Left renal pelvis (tissue), 4 donors: ENCODE results near the gene VTN. TPM values are rescaled to one million over a fixed set of nuclear protein-coding genes. Genes with fewer than 3 reads are reported as not detected.

Source experiments
- DNase-seq, 4 donors: peaks; one replicate each; pipeline ENCODE4 v3.0.0-alpha.2; 2013; ENCODE audit warnings: low read depth in 4 of 4, low spot score in 3 of 4
- polyA plus RNA-seq, 4 donors: library from polyadenylated mRNA; unstranded; fragments of 120-200 nt; gene quantifications; one replicate each; pipeline ENCODE4 v1.2.1, GENCODE V29; 2013; ENCODE audit not compliant: insufficient read length in 4 of 4

VTN gene
- polyA plus RNA-seq, 4 donors = 5.7 to 18.2 (median 14.4) TPM

- peak; percentile 70 to 80 (median 77) for DNase-seq
Observed at GRCh38 chr17:28371245-28372202, 1.4 kb upstream of the VTN start, which contains the start of gene SARM1. TSS of gene SARM1 (plus strand) at chr17:28371694. CDS start at chr17:28372033, 339 bp downstream.

DNA sequence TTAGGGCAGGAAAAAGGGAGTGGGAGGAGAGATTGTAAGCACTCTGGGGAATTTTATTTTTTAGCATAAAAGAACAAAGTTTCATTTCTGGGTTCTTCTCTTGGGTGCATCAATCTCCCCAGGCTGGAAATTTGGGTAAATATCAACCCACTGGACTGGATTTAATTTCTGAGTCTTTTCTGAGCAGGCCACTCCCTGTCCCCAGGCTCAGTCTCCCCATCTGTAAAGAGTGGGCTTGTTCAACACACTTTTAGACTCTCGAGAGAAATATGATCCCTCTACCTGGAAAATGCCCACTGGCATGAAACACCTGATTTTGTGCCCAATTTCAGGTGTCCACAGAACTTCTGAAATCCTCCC, 617 bp upstream of the VTN start:
- DNase-seq = no peak

DNA sequence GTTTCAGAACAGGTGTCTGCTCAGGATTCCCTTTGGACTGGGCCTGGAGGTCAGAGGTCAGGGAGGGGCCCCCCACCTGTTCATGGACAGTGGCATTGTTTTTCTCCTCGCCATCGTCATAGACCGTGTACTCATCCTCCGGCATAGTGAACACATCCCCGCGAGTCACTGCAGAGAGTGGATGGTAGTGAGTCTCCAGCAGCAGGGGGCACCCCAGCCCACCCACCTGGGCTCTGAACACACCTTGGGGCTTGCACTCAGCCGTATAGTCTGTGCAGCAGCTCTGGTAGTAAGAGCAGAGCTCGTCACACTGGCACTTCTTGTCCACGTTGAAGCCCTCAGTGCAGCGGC, 448 bp downstream of the VTN start:
- no peak for DNase-seq

- DNase-seq = no peak
Observed at GRCh38 chr17:28368915-28369683, 1.0 kb downstream of the VTN start.

DNA sequence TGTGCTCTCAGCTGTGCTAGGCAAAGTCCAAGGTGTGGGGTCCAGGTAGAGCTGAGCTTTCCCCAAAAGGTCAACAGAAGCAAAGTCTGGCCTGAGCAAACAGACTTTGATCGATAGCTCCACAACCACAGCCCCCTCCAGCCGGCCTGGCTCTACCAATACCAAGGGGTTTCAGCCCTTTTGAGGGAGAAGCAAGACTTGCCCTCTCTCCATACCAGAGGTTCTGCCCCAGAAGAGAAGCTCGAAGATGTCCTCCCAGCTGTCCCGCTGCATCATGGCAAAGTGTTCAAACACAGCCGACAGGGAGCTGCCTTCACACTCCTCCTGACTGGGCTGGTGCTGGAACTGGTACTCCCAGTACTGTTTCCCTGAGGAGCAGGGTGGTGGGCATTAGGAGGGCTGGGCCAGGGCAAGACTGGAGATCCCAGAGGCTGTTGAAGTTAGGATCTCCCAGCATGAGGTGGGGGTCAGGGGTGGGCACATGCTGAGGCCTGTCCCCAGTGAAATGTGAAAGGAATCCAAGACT, 1.7 kb downstream of the VTN start:
- no peak for DNase-seq

DNA sequence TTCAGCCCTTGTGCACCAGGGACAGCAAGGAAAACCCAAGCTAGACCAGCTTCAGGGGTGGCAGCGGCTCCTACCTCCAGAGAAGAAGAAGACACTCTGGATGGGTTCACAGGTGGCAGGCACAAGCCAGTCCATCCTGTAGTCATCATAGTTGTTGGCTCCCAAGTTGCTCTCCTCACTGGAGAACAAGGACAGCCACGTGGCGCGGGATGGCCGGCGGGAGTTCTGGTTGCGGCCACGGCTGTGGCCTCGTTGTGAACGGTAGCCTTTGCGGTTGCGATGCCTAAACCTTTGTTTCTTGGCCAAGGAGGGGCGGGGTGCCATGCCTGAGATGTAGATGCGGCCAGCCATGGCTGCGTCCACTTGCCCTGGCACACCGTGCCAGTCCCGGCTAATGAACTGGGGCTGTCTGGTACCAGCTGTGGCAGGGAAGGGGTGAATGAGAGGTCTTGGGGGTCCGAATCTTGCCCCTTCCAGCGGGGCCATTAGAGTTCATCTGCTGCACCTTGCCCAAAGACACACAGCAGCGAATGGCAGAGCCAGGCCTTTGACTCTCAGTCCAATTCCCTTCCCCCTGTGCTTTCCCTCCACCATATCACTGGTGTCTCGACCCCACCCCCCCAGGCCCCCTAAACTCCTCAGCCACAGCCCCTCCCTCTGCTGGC, 2.3 kb downstream of the VTN start:
- DNase-seq = no peak

GRCh38 chr17:28366605-28367004, 3.5 kb downstream of the VTN start:
- no peak for DNase-seq

- no peak for DNase-seq
Observed at GRCh38 chr17:28365487-28365886, 4.6 kb downstream of the VTN start.

GRCh38 chr17:28364665-28365363, 5.3 kb downstream of the VTN start, which contains the start of gene SEBOX:
TSS of gene SEBOX (minus strand) at chr17:28365199. CDS start at chr17:28365151, 48 bp downstream.
- no peak for DNase-seq

DNA sequence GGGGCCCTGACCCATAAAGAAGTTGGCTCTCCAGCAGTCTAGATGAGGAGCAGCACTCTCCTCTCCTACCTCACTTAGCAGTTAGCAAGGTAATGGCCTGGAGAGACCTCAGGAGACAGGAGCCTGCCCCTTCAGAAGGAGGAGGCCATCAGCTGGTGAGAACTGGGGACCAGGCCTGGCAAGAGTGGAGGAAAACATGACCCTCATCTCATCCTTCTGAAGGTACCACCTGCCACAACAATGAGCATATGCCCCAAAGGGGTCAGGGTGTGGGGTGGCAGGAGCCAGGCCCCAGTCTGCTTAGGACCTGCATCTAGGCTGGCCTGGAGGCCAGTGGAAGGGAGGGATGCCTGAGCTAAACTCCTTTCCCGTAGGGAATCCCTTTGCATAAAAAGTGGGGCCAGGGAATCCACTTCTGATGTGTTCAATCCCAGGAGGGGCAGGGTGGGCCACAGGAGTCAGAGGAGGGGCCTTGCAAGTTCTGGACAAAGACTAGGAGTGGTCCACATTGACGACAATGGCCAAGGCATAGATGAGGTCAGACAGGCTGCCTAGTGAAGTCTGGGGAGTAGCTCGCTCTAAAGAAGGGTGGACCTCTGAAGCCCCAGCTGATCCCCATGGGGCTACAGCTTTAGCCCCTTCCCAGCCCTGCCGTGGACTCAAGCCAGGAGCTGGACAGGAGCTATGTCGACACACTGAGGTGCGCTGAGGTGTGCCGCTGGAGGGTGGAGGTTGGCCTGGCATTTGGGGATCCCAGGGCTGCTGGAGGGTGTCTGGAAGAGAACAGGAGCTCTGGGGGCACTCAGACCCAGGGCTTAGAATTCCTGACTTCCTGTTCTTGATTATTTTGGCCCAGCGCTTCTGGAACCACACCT, 6.1 kb downstream of the VTN start:
- DNase-seq = no peak

- DNase-seq = no peak
Observed at GRCh38 chr17:28363186-28363585, 6.9 kb downstream of the VTN start.

GRCh38 chr17:28357901-28358197, 12.3 kb downstream of the VTN start:
- DNase-seq = no peak

DNA sequence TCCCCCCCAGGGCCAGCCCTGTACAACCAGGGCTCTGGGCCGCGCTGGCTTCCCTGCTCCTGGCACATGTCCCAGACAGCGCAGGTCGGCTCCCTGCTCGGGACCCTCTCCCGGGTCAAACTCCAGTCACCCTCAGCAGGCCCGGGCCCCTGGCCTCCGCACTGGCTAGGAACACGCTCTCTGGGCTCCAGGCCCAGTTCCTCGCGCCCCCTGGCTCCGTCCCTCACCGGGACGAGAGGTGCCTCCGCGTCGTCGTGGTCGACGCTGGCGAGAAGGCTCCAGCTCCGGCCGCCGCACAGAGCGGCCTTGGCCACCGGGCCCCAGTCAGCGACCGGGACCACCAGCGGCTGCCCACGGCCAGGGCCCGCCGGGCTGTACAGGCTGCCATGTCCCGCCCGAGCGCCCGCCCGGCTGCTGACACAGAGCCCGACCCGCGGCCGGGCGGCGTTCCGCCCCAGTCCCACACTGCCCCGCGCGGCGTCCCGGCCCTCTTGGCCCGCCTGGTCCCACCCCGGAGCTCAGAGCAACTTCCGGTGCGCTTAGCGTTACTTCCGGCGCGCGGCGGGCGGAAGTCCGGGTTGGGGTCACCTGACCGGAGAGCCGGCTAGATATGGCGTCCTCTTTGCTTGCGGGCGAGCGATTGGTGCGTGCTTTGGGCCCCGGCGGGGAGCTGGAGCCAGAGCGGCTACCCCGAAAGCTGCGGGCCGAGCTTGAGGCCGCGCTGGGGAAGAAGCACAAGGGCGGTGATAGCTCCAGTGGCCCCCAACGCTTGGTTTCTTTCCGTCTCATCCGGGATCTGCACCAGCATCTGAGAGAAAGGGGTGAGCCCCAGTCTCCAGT, 12.8 kb downstream of the VTN start, which contains the start of gene POLDIP2:
TSS of gene POLDIP2 (minus strand) at position 467 of the 840 bp plus-strand sequence. CDS start at position 388, 79 bp downstream.
- peak; percentile 83 to 91 (median 88) for DNase-seq

DNA sequence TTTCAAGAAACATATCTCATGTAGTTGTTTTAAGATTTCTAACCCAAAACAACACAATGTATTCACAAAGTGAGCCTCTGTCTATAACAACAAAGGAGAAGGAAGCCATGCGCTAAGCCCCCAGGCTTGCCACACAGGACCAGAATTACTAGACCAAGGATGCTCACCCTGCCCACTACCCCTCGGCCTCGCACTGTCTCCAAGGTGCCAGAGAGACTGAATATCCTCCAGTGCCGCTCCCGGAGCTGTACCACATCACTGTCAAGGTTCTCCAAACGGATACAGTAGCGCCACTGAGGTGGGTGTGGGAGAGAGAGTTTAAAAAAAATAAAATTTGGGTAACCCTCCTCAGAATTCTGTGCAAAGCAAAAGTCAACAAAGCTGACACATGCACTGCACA, 19.8 kb downstream of the VTN start:
- DNase-seq = no peak

DNA sequence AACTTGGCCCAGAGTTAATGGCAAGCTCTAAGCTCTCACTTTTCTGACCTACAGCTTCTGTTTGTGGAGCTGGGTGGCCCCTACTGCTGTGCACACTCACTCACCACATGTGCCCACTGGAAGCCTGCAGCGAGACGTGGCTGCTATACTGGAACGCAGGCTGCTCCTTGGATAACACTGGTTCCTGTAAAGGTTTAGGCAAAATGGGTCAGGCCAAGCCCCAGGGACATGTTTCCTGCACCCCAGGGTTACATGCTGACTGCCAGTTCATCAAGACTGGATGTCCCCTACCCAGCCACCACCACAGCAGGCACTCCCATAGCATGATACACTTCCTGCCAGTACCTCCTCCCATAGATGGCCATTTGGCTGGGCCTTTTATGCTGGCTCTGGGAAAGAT, 21.1 kb downstream of the VTN start:
- DNase-seq = no peak

DNA sequence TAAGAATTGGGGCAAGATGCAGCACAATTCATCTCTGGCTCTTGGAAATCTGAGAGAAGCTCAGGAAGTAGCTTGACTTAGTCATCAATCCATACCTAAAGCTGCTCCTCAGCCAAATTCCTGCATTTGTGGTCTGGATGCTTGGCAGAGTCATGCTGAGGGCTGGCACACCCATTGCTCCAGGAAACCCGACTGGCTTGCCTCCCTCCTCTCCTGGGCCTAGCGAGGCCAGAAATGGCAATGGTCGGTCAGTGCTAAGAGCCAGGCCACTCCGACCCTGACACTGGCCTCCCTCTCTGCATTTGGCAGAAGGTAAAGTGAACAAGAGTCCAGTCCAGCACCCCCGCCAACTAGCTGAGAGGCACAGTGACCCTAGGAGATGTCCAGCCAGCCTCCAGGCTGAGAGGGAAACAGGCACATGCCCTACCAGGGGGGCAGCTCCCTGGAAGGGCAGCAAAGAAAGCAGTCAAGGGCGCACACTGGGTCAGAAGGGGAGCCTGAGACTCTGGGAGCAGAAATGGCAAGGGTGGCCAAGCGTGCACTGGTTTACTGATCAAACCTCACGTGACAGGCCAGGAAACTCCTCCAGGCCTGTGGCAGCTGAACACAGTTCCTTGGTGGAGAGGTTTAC, 22.7 kb downstream of the VTN start:
- no peak for DNase-seq

GRCh38 chr17:28346746-28347246, 23.3 kb downstream of the VTN start:
- DNase-seq = no peak

GRCh38 chr17:28346199-28346580, 23.9 kb downstream of the VTN start:
- DNase-seq = no peak
